ENCODE measurements around the gene EFCAB5. TPM values are rescaled to one million over a fixed set of nuclear protein-coding genes. Genes with fewer than 3 reads are reported as not detected.

The EFCAB5 gene
- polyA plus RNA-seq, 1 of the 3 experiments (the other 2 are of a cell fraction) = 0.05 TPM

GRCh38 chr17:30002088-30002487 is 60.7 kb downstream of the EFCAB5 start:
- no peak for DNase-seq
- no peaks in the 10 kb centered on the region for H4K20me1 ChIP-seq (ENCODE audit: insufficient read depth)
- H3K4me2 ChIP-seq = no peak overlapping the region
- H3K27me3 ChIP-seq (ENCODE audit: insufficient read depth) = no peaks in the 10 kb centered on the region
- no peak overlapping the region for H2AFZ ChIP-seq (ENCODE audit: low read depth)
- no peak overlapping the region for H3K4me3 ChIP-seq (ENCODE audit: low read depth in 2 of 2, low read length in 1 of 2)
- TF ChIP-seq ELF1 (IDR thresholded peaks at IDR 0.05) (no peak), MAX (IDR thresholded peaks at IDR 0.05; ENCODE audit: low read depth) (no peak), FOSL2 (IDR thresholded peaks at IDR 0.05; ENCODE audit: borderline replicate concordance, low read depth) (no peak), IRF3 (IDR thresholded peaks at IDR 0.05; ENCODE audit: low read depth, low read length) (no peak)
- H3F3A ChIP-seq (replicated peaks; ENCODE audit: insufficient read depth) = peaks cover 4% of the 10 kb centered on the region
- no peak overlapping the region for H3K27ac ChIP-seq (ENCODE audit: low read depth in 2 of 2, low read length in 1 of 2)
- H3K9me2 ChIP-seq = no peaks in the 10 kb centered on the region
- ChIA-PET CTCF (interaction anchor here (0.7 kb wide), 1 partner anchor 197 kb away, joined by 4 read pairs; no protein-coding TSS in a partner anchor), POLR2A (no interaction called here)
- no peaks in the 10 kb centered on the region for H3K79me2 ChIP-seq (ENCODE audit: insufficient read depth)
- no peak overlapping the region for H3K9ac ChIP-seq
- no peaks in the 10 kb centered on the region for H3K36me3 ChIP-seq (replicated peaks in 1 of 2; ENCODE audit: control insufficient read depth in 1 of 2, insufficient read depth in 2 of 2, low read length in 1 of 2)
- peaks cover 0 to 4% of the 10 kb centered on the region in 2 experiments; a peak in 1 of 4 replicates for H3K4me1 ChIP-seq (ENCODE audit: control insufficient read depth in 1 of 2, insufficient read depth in 2 of 2, low read depth in 1 of 2, low read length in 1 of 2)
- H3K9me3 ChIP-seq = no peaks in the 10 kb centered on the region

- Histone ChIP-seq H3K79me2 (ENCODE audit: insufficient read depth) (no peaks in the 10 kb centered on the region), H3K27me3 (ENCODE audit: insufficient read depth) (no peaks in the 10 kb centered on the region), H3K27ac (ENCODE audit: low read depth in 2 of 2, low read length in 1 of 2) (no peak overlapping the region), H2AFZ (ENCODE audit: low read depth) (no peak overlapping the region), H3K4me1 (ENCODE audit: control insufficient read depth in 1 of 2, insufficient read depth in 2 of 2, low read depth in 1 of 2, low read length in 1 of 2) (peaks cover 0 to 4% of the 10 kb centered on the region in 2 experiments; a peak in 1 of 4 replicates), H3K36me3 (replicated peaks in 1 of 2; ENCODE audit: control insufficient read depth in 1 of 2, insufficient read depth in 2 of 2, low read length in 1 of 2) (no peaks in the 10 kb centered on the region), H3F3A (replicated peaks; ENCODE audit: insufficient read depth) (peaks cover 8% of the 10 kb centered on the region), H3K9me3 (no peaks in the 10 kb centered on the region), H3K9ac (no peak overlapping the region), H4K20me1 (ENCODE audit: insufficient read depth) (no peaks in the 10 kb centered on the region), H3K4me2 (no peak overlapping the region), H3K4me3 (ENCODE audit: low read depth in 2 of 2, low read length in 1 of 2) (no peak overlapping the region), H3K9me2 (no peaks in the 10 kb centered on the region)
- DNase-seq = no peak
- ChIA-PET CTCF (interaction anchor here (0.6 to 2.0 kb wide), 2 partner anchors 88 to 198 kb away, joined by 3 to 5 read pairs; no protein-coding TSS in a partner anchor), POLR2A (no interaction called here)
- no peak for TF ChIP-seq NFIC (IDR thresholded peaks at IDR 0.05; ENCODE audit: borderline replicate concordance)
- 0 out of 2 replicates have a peak, but pooled peaks have one; percentile 12 for TF ChIP-seq TCF12 (IDR thresholded peaks at IDR 0.05)
- no peak for TF ChIP-seq ELF1 (IDR thresholded peaks at IDR 0.05)
- TF ChIP-seq PBX3 (IDR thresholded peaks at IDR 0.05) = peak; percentile 32; the same call in 1 of the 2 replicates
- no peak for TF ChIP-seq ZBTB33 (IDR thresholded peaks at IDR 0.05; ENCODE audit: borderline replicate concordance, low read depth)
- no peak for TF ChIP-seq EP300 (IDR thresholded peaks at IDR 0.05; ENCODE audit: borderline replicate concordance in 1 of 2, low read depth in 1 of 2, low read length in 1 of 2)
- no peak for TF ChIP-seq JUND (IDR thresholded peaks at IDR 0.05)
- no peak for TF ChIP-seq SIN3A (IDR thresholded peaks at IDR 0.05; ENCODE audit: borderline replicate concordance, low read depth, low read length)
- no peak for TF ChIP-seq POLR2AphosphoS5 (IDR thresholded peaks at IDR 0.05; ENCODE audit: low read depth, low read length)
- WGBS (ENCODE audit: low lambda C conversion rate) = 67% methylated on average over 8 of the region's 8 CpGs
Observed at GRCh38 chr17:30005709-30006320, 64.4 kb downstream of the EFCAB5 start.
